Ovary (tissue), 9 donors: Measurements from ENCODE around the gene CASP7. TPM values are rescaled to one million over a fixed set of nuclear protein-coding genes. Genes with fewer than 3 reads are reported as not detected.

Experiments
- DNase-seq, 5 donors: peaks; one replicate each; pipeline ENCODE4 v3.0.0-alpha.2; 2019 to 2020
- H3K27ac ChIP-seq, 2 donors: fragments of 200-600 bp; one replicate each; pipeline versions ENCODE4 v1.5.1 to v1.8.0; 2019 to 2022
- H3K27me3 ChIP-seq: fragments of 200-600 bp; one replicate; pipeline ENCODE4 v1.8.0; 2022
- H3K36me3 ChIP-seq: fragments of 200-600 bp; sonication (generic); one replicate; pipeline ENCODE4 v1.5.1; 2019
- H3K4me1 ChIP-seq: one replicate; pipeline ENCODE4 v1.8.1; 2013; ENCODE audit warnings: mild to moderate bottlenecking, moderate library complexity; ENCODE audit not compliant: insufficient read depth
- H3K4me3 ChIP-seq: fragments of 200-600 bp; sonication (generic); one replicate; pipeline ENCODE4 v1.5.1; 2017
- H3K9me3 ChIP-seq, 2 donors: fragments of 200-600 bp in 1 of 2; sonication (generic) in 1 of 2; one replicate each; pipeline versions ENCODE4 v1.5.1 to v1.8.1; 2013 to 2019; ENCODE audit warnings: mild to moderate bottlenecking in 1 of 2, moderate library complexity in 1 of 2
- EP300 ChIP-seq: sonication (generic); formaldehyde crosslinking; IDR thresholded peaks from one replicate; pipeline ENCODE4 v1.6.1; 2017; ENCODE audit warnings: antibody characterized with exemption
- POLR2A ChIP-seq: fragments of 450-650 bp; IDR thresholded peaks from one replicate; pipeline ENCODE4 v1.6.1; 2017; ENCODE audit warnings: antibody characterized with exemption, mild to moderate bottlenecking, moderate library complexity
- WGBS, 3 donors: extraction: QIAGEN DNeasy Blood & Tissue Kit in 1 of 3; methylation state at CpG; one replicate each; pipeline versions ENCODE4 v1.1.5 to v1.1.7; 2013 to 2017; 5-methylcytosine and 5-hydroxymethylcytosine counted together
- intact Hi-C, 4 donors: fragments of 100-400 bp; cut with DNase I; formaldehyde crosslinking; loops; one replicate each; pipeline versions ENCODE4 v1.11.0 to v1.15.1; 2022 to 2023
- polyA plus RNA-seq, 2 donors: library from polyadenylated mRNA; stranded (reverse); fragments of 200-250 nt in 1 of 2; fragments of 350-450 nt in 1 of 2; fragmentation: Illumina TruSeq in 1 of 2; extraction: RNeasy Lipid Tissue Mini Kit (QIAGEN cat#74804) in 1 of 2; gene quantifications; one replicate each; pipeline ENCODE4 v1.2.3, GENCODE V29; 2013 to 2014
- total RNA-seq, 7 donors: library from RNA; depleted of rRNA in 2 of 7; stranded (reverse); fragments of >200 nt in 2 of 7; fragmentation: NEBNext Ultra II Directional in 3 of 7; extraction: Animal tissue kit (Norgen Biotek cat#: 25700) in 3 of 7; gene quantifications; one replicate each; pipeline versions ENCODE4 v1.1.0 to v1.2.4, GENCODE V29; 2016 to 2023
- TF ChIP-seq, protein P1 (sequence below), 3 donors: fragments of 450-650 bp in 2 of 3; fragments of 200-600 bp in 1 of 3; IDR thresholded peaks; one replicate each; pipeline versions ENCODE4 v1.5.1 to v1.8.0; 2016 to 2022; ENCODE audit warnings: antibody characterized with exemption in 3 of 3, mild to moderate bottlenecking in 1 of 3
- donor health status: DM: no; HTN: no; CAD: no; lungs with moderate emphysema.
- donor health status: DM: no; HTN: no; CAD: no.
- donor health status: Bipolar disorder and iron deficiency.
- donor health status: DM: yes; HTN: yes; CAD: no.
- donor health status: DM: no; HTN: no; CAD: no.
- donor health status: DM: yes; HTN: yes; CAD: no.

CASP7 gene
- total and polyA plus RNA-seq, 9 donors, result 8.0 to 24.7 (median 13.8) TPM

DNA sequence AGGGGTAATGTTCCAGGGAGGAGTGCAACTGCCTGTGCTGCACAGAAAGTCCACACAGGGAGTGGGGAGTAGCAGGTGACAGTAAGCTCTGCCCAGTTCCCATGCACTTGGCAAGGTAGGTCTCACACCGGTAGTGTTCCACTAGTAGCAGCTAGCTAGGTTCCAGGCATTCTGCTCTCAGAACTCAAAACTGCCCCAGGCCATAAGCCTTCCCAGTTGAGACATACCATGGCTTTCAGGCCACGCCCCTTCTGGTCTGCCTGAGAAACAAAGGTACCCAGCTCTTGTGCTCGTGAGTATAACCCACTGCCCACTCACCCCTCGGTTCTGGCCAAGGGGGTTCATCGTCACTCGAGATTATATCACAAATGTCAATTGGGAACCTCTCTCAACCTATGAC lies 12.6 kb downstream of the CASP7 start:
- H3K27me3 ChIP-seq, result no peaks in the 10 kb centered on the region
- no peak for DNase-seq
- no peak for TF ChIP-seq EP300
- no peak for TF ChIP-seq POLR2A
- TF ChIP-seq, protein P1, sequence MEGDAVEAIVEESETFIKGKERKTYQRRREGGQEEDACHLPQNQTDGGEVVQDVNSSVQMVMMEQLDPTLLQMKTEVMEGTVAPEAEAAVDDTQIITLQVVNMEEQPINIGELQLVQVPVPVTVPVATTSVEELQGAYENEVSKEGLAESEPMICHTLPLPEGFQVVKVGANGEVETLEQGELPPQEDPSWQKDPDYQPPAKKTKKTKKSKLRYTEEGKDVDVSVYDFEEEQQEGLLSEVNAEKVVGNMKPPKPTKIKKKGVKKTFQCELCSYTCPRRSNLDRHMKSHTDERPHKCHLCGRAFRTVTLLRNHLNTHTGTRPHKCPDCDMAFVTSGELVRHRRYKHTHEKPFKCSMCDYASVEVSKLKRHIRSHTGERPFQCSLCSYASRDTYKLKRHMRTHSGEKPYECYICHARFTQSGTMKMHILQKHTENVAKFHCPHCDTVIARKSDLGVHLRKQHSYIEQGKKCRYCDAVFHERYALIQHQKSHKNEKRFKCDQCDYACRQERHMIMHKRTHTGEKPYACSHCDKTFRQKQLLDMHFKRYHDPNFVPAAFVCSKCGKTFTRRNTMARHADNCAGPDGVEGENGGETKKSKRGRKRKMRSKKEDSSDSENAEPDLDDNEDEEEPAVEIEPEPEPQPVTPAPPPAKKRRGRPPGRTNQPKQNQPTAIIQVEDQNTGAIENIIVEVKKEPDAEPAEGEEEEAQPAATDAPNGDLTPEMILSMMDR (IDR thresholded peaks at IDR 0.05), result no peak
- no peak overlapping the region for H3K27ac ChIP-seq
- no peak overlapping the region for H3K4me3 ChIP-seq
- peaks cover 0 to 8% of the 10 kb centered on the region in 2 donors for H3K9me3 ChIP-seq
- intact Hi-C loops, result no loop called here
- no peaks in the 10 kb centered on the region for H3K4me1 ChIP-seq
- no peaks in the 10 kb centered on the region for H3K36me3 ChIP-seq
- WGBS, 3 donors, result 88 to 98% (median 98%) methylated on average over 6 of the region's 6 CpGs

DNA sequence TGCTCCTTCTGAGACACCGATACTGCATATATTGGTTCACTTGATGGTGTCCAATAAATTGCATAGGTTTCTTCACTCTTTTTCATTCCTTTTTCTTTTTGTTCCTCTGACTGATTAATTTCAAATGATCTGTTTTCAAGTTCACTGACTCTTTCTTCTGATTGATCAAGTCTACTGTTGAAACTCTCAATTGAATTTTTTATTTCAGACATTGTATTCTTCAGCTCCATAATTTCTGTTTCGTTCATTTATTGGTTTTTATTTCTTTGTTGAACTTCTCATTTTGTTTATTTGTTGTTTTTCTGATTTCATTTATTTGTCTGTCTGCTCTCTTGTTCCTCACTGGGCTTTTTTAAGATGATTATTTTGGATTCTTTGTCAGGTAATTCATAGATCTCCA lies 13.6 kb downstream of the CASP7 start:
- H3K9me3 ChIP-seq, result peaks cover 0 to 8% of the 10 kb centered on the region in 2 donors
- TF ChIP-seq, protein P1 (IDR thresholded peaks at IDR 0.05), result no peak
- TF ChIP-seq POLR2A (no peak), EP300 (no peak)
- H3K27ac ChIP-seq, result no peak overlapping the region
- intact Hi-C loops, result no loop called here
- no peaks in the 10 kb centered on the region for H3K4me1 ChIP-seq
- WGBS, 3 donors, result 91 to 99% (median 95%) methylated on average over 2 of the region's 2 CpGs
- no peak for DNase-seq
- H3K4me3 ChIP-seq, result no peak overlapping the region
- H3K27me3 ChIP-seq, result no peaks in the 10 kb centered on the region
- H3K36me3 ChIP-seq, result no peaks in the 10 kb centered on the region

DNA sequence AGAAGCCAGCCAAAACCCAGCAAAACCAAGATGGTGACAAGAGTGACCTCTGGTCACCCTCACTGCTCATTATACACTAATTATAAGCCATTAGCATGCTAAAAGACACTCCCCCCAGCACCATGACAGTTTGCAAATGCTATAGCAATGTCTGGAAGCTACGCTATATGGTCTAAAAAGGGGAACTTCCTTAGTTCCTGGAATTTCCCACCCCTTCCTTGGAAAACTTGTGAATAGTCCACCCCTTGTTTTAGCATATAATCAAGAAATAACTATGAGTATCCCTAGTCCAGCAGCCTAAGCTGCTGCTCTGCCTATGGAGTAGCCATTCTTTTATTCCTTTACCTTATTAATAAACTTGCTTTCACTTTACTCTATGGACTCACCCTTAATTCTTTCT lies 16.0 kb downstream of the CASP7 start:
- no peaks in the 10 kb centered on the region for H3K27me3 ChIP-seq
- no peak for DNase-seq
- intact Hi-C loops, result no loop called here
- no peak overlapping the region for H3K27ac ChIP-seq
- WGBS, 3 donors, result 92 to 98% (median 97%) methylated on average over 1 of the region's 1 CpG
- H3K4me1 ChIP-seq, result peaks cover 2% of the 10 kb centered on the region
- no peaks in the 10 kb centered on the region for H3K36me3 ChIP-seq
- TF ChIP-seq, protein P1 (IDR thresholded peaks at IDR 0.05), result no peak
- TF ChIP-seq EP300 (no peak), POLR2A (no peak)
- H3K4me3 ChIP-seq, result no peak overlapping the region
- H3K9me3 ChIP-seq, result peaks cover 0 to 8% of the 10 kb centered on the region in 2 donors

DNA sequence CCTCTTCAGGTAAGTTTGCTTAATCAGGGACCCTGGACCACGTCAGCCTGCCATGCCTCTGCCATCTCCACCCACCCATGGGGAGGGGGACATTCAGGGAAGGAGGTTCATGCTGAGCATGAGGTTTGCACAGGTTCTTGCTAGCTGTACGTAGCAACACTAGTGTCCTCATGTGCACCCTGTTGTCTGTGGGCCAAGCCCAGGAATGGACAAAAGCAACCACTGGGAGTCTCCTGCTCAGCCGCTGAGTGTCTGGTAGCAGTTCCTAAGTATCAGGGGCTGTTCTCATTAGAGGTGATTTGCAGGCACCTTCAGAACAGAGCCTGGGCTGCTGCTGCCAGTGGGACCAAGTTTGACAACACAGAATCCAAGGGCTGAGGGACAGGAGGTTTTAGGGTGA lies 17.9 kb downstream of the CASP7 start:
- peaks cover 0 to 6% of the 10 kb centered on the region in 2 donors for H3K9me3 ChIP-seq
- no peaks in the 10 kb centered on the region for H3K27me3 ChIP-seq
- WGBS, 3 donors, result 77 to 95% (median 92%) methylated on average over 3 of the region's 3 CpGs
- H3K36me3 ChIP-seq, result no peaks in the 10 kb centered on the region
- intact Hi-C loops, result no loop called here
- TF ChIP-seq, protein P1 (IDR thresholded peaks at IDR 0.05), result no peak
- no peak for TF ChIP-seq EP300
- TF ChIP-seq POLR2A, result no peak
- no peak for DNase-seq
- peaks cover 2% of the 10 kb centered on the region for H3K4me1 ChIP-seq
- no peak overlapping the region for H3K4me3 ChIP-seq
- no peak overlapping the region for H3K27ac ChIP-seq
